Measurements from ENCODE around the gene GRID2.

DNA sequence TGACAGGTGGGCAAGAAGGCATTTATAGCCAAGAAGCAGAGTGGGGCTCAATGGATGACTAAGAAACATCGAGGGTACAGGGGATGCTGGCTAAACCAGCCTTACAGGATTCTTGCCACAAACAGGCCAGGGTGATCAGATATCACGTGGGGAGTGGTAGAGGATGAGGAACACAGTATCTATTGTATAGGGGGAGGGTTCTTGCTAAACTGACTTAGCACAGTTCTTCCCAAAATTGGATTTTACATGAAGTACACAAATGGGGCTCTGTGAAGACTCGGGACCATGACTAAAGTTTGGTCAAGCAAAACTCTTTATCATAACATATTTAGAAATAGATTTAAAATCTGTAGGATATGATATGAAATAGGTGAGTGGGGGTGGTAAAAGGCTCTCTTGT lies 1380.8 kb downstream of the GRID2 start:
- no peak for TF ChIP-seq CTCF (IDR thresholded peaks at IDR 0.05)
- TF ChIP-seq POLR2A (IDR thresholded peaks at IDR 0.05) = no peak
